ENCODE measurements around the gene CTU2.

The CTU2 gene

DNA sequence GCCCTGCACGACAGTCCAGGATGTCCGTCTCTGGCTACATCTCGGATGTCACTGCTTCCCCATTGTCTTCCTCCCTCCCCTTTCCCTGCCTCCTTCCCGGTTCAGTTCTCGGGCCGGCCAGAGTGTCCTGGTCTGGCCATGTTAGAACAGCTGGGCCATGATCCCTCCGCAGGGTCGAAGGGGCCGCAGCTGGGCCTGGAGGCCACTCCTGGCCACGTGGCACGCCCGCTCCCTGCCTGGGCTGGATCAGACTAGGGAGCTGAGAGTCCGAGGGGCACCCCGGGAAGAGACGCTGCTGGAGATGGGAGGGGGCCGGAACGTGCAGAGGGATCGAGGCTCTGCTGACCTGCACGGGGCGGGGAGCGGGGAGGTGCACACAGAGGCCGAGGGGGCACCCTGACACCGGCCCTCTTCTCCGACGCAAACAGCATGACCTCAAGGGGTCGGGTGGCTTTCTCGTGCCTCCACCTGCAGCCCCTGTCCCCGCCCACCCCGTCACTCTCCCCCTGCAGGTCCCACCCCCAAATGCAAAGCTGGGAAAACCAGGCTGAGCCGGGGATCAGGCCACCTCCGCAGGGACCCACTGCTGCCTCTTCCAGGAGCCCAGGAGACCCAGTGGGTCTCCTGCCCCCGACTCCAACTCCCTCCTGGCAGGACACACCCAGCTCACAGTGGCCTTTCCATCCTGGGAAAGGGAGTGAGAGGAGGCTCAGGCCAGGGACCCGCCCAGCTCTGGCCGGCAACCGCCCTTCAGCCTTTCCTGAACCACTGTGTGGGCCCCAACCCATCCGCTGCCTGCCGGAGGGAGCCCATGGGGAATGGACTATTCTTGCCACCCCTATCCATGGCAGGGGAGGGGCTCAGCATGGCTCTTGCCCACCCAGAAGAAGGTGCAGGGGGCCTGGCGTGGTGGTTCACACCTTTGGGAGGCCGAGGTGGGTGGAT, 38.5 kb downstream of the CTU2 start:
- DNase-seq, result no peak

DNA sequence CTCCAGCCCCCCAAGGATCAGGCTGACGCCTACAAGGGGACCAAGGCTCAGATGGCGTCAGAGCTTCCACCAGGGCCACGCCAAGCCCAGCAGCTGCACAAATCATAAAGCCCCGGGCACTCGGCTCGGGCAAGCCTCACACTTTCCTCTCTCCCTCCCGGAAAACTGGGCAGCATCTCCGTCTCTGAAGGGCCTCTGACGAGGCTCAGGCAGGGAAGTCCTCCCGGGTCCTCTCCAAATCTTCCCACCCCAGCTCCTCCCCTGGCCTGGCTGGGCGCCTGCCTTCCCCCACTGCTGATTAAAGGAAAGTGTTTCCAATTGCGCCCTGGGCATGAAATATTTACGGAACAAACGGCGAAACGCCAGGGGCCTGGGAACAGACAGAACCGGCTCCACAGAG, 40.2 kb downstream of the CTU2 start:
- DNase-seq, result no peak

DNA sequence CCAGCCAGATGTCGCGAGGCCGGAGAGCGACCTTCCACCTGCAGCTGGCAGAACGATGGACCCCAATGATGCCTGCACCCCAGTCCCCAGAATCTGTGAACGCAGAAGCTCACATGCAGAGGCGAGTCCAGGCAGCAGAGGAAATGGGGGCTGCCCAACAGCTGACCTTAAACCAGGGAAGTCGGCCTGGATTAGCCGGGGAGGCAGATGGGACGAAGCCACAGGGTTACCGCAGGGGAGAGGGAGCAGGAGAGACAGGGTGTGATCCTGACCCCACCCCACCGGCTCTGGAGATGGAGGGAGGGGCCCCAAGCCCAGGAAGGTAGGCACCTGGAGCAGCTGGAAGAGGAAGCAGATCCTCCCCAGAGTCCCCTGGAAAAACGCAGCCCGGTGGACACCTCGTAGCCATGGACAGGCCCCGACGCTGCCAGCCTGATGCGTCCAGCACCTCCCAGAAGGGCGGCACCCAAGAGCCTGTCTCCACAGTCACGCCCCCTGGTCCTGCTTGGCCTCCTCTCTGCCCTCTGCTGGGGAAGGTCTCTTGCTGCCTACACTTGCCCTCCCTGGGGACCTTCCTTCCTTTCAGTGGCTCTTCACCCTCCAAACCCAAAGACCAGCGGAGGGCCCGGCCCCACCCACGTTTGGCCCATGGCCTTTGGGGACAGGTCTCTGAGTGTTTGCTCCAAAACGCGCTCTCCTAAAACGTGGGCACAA, 41.4 kb downstream of the CTU2 start:
- peak; percentile 62 to 80 (median 75) for DNase-seq

DNA sequence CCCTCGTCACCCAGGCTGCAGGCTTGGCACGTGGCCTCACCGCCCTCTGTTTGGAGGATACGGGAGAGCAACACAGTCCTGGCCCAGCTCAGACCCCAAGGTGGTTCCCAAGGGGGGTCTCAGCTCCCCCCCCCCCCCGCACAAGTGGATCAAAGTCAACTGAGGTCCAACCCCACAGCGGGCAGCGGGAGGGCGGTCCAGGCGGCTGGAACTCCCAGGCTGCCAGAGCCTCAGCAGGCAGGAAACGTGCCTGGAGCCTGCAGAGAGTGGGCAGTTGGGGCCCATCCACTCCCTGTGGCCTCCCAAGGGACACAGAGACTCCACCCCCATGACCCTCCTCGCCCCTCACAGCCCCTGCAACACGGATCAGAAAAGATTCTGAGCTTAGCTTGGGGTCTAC, 42.1 kb downstream of the CTU2 start:
- no peak for DNase-seq

DNA sequence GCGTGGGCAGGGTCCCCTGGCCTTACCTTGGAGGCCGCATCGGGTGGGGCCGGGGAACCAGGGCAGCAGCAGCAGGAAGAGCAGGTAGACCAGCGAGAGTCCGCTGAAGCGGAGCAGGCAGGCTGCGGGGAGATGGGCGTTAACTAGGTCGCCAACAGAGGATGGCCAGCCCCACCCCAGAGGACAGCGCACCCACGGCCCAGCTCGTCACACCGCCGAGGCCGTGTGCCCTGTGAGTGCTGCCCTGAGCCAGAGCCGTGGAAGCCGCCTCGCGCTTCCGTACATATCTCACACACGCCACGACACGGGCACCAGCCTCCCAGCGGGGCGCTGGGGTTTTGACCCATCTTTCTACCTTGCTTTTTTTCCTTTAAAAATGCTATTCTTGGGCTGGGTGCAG, 43.1 kb downstream of the CTU2 start:
- no peak for DNase-seq

DNA sequence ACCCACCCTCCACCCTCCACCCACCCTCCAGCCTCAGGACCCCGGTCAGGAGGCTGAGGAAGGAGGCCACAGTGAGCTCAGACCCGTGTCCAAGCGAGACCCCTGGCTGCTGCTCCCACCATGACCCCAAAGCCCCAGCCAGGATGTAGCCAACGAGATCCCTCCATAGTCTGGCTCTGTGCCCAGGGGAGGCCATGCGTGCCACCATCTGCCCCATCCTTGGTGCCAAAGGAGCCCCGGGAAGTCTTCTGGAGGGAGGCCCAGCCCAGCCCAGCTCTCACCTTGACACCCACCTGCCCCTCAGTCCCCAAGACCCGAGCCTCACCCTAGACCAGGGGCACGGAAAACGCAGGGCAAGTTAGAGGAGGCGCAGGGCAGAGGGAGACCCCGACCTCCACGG, 44.6 kb downstream of the CTU2 start:
- DNase-seq, result no peak

DNA sequence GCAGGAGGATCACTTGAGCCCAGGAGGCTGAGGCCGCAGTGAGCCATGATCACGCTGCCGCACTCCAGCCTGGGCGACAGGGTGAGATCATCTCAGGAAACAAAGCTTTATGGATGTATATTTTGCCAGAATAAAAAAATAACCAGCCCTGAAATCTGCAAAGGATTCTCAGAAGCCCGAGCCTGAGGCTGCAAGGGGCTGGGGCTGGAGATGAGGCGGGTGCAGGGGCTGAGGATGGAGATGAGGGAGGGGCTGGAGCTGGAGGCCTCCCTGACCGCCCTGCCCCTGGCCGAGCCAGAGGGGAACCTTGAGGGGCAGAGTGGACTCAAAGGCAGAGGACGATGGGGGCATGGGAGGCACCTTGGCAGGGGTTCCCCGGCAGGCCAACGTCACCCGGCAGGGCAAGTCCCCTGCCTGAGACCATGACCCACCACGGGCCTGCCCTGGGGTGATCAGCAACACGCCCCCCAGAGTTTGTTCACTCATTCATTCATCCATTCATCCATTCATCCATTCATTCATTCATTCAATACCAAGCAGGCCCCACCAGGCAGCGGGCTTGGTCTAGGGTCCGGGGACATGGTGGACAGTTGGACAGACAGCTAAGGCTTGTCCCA, 46.2 kb downstream of the CTU2 start:
- no peak for DNase-seq

DNA sequence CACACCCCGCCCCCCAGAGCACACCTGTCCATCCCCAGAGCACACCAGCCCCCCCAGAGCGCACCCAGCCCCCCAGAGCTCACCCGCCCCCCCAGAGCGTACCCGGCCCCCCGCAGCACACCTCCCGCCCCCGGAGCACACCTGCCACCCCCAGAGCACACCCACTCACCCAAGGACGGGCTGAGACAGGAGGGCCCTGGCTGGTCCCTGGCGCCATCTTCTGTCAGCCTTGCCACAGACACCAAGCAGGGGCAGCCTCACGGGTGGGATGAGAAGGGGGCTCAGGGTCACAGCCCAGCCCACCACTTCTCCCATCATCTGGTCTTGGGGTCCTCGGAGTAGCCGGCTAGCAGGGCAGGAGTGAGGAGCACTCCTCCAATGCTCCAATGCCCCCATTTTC, 46.9 kb downstream of the CTU2 start:
- no peak for DNase-seq

DNA sequence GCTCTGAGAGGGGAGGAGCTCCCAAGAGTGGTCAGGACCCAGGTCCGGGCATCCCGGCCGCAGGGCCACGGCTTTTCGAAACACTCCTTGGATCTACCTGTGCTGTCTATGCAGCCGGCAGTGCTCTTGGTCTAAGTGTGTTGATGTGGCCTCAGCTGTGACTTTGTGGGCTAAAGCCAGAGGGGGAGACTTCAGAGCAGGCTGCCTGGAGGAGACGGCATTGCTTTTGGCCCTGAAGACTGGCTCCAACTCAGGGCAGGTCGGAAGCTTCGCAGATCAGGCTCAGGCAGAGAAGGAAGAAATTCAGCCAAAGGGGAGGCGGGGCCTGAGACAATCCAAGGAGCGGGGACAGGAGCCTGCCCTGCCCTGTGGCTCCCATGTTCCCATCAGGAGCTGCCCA, 47.3 kb downstream of the CTU2 start:
- no peak for DNase-seq

DNA sequence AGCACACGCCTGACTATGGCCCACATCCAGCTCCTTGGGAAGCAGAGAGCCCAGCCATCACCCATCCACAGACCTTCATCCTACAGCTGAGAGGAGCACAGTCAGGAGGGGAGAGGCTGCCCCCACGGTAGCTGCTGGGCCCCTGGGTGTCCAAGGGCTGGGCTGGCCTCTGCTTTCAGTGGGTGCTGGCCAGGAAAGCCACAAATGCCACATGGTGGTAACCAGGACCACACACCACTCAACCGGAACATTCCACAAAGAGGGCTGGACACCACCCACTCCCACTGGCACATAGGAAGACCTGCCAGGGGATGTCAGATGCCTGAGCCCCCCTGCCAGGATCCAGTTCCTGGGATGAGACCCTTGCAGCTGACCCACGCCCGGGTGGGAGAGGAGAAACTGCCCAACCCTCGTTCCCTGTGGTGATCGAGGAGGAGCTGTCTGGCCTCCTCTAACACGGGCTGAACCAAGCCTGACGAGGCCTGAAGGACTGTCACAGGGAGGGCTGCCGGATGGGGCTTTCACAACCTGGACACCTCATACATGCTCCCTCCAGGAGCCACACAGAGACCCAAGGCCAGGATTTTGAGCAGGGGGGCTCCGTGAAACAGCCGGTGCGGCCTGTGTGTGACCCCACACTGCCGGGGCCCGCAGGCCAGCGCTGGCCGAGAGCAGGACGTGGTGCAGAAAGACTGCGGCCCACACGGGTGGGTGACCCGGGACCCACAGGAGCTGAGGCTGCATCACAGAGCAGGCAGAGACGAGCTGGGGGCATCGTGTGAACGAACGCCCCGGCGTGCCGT, 48.0 kb downstream of the CTU2 start:
- no peak for DNase-seq

DNA sequence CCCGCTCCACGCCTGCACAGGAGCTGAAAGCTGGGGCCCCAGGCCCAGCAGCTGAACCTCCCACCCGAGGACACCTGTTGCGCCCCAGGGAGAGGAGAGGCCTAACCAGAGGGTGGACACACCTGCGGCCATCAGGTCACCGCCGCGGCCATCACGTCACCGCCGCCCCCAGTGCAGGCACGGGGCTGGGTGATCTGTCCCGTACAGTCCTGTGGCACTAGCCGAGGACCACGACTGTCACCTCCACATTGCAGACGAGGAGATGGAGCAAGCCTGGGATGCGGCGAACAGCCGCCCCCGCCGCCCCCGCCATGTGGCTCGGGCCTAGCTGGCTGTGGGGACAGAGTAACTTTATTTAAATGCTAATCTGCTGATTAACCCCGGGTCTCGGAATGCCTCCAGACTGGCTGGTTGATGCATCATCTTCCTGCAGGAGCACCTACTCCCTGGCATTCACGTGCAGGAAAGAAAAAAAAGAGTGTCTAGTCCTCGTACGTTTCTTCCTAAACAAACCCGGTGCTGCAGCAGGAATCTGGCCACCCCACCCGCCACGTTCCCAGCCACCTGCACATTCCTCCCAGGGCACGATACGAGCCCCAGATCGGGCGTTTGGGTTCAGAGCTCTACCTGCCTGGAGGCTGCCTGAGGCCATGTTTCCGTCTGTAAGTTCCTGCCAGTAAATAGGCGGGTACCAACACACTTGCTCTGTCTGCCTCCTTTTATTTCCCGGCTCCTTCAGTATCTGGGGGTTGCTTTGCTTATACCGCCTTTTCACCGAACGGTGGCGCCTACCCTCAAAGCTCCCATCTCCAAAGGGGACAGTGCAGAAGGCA, 48.8 kb downstream of the CTU2 start:
- peak in 2 of 4 experiments; percentile 34 to 47 for DNase-seq

DNA sequence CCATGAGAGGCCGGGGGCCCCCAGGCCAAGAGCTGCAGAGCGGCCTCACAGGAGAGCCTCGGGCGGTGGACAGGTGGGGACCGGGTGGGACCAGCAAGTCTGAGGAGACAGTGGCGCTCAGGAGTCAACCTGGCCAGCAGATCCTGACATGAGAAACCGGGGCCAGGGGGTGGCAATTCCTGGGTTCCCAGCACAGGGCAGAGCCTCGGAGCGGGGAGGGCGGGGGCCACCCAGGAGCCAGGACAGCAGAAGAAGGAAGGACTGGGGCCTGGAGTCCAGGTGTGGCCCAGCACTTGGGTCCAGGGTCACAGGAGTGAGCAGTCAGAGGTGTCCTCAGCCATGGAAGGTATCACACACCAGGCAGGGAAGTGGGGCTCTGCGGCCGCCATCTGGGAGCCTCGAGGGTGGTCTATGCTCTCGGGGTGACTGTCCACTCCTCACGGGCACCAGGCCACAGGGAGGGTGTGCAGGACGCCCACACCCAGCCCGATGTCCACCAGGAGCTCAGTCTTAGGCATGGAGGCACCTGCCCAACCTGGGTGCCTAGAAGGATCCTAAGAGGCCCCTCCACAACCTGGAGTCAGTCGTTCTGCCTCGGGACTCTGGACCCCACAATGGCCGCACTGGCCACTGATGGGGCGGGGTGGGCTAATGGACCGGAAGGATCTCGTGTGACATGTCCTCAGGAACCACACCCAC, 49.6 kb downstream of the CTU2 start:
- DNase-seq, result no peak

DNA sequence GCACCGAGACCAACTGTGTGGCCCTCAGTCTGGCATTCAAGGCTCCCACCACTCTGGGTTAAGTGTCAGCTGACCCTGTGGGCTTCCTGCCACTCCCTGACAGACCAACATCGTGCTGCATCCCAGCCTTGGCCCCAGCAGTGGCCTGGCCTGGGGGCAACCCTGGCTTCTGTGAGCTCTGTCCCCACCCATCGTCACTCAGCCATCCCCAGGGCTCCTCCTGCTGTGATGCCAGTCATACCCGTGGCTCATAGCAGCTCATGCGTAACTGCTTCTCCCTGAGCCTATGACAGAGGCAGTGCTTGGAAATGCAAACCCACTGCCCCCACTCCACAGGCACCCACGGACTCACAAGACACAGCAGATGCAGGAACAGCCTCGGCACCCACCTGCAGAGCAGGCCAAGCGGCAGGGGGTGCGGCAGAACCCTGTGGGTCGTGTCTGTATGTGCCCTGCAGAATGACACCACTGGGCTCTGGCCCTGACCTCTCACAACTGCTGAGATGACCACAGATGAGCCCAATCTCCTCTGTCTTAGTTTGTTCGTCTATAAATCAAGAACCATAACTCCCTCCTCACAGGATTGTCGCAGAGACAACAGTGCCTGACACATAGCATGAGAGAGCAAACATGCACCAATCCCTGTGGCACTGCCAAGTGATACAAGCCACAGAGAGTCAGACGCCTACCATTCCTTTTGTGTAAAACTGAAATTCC, 52.1 kb downstream of the CTU2 start:
- DNase-seq, result peak in 2 of 4 experiments; percentile 16 to 22

DNA sequence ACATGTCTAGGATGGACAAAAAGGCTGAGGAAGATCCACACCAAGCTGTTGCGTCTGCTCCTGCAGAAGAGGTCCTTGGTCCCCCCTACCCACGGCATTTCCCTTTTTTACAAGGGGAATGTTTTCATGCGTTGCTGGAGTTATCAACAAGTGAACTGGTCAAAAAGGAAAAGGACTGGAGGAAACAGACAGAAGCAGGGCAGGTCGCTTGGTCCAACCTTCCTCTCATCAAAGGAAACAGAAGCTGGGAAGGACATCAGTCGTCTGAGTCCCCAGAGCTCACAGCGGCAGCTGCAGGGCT, 52.6 kb downstream of the CTU2 start:
- no peak for DNase-seq

DNA sequence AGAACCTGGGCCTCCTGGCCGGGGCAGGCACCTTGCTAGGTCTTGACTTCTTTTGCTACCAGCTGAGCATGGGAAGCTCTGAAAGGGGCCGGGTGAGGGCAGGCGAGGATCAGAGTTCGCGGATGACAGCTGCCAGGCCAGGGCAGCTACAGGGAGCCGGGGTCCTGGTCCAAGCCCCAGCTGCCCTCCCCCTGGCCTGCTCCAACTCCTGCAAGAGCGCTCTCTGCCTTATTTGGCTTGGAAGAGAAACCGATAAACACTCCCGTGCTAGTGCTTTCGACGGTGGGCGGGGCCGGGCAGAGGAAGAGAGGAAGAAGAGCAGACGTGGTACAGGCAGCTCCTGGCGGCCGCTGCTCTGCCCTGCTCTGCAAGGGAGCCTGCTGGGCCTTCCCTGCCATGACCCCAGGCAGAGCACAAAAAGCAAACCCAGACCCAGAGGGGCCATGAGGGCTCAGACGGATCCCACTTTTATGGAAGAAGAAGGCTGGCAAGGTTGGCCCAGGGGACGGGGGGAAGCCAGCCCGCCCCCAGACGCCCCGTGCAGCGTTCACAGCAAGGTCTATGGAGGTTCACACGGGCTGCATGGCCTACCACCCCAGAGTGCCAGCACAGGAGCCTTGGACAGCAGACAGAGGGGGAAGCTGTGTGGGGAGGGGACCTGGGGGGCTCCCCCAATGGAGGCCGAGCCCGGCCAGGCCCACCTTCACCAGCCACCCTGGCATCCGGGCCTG, 53.1 kb downstream of the CTU2 start:
- peak in 1 of 4 experiments; percentile 51 for DNase-seq

DNA sequence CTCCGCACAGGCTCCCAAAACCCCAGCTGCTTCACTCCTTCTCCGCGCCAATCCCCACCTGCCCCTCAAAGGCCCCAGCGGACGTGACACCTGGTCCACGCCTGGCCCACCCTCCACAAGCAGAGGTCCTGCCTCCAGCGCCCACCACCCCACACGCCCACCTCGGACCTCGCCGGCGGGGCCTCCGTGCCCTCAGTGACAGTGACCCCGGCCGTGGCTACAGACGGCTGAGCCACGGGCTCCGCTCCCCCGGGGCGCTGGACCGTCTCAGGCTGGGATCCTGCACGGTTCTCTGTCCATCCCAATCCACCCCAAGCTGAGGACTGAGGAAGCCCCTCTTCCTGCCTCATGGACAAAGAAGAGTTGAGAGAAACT, 53.7 kb downstream of the CTU2 start:
- no peak for DNase-seq

DNA sequence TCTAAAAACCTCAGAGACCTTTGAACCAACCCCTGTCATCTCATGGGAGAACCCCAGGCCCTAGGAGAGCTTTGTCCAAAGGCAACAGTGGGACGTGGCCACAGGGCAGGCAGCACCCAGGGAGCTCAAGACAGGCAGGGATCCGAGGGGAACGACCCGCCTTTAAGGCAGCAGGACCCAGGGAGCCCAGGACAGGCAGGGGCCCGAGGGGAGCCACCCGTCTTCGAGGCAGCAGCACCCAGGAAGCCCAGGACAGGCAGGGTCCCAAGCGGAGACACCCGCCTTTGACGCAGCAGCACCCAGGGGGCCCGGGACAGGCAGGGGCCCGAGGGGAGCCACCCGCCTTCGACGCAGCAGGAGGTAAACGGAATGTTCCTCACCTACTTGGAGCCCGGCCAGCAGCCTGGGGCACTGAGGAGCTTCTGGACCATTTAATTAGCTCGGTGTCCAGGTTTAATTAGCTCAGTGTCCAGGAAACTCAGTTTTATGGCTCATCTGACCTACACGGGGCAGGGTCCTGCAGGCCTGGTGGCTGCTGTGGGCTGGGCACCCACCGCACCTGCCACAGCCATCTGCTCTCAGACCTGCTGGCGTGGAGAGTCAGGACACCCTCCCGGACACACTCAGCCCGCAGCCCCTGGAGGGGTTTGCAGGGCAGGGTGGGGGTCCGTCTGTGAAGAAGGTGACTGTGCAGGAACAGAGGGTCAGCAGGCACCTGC, 54.3 kb downstream of the CTU2 start:
- no peak for DNase-seq

DNA sequence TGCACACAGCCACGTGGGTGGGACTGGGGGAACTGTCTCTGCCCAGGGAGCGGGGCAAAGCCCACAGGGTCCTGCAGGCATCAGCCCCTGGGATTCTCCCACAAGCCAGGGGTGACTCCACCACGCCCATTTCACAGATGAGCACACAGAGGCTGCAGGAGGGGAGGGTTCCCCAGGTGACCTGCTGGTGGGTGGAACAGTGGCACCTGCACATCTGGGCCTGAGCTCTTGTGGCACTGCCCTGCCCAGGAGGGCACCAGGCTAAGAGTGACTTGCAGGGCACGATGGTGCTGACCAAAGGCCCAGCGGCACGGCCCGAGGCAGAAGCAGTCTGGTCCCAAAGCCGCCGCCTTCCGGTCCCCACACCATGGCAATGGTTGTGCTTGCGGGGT, 54.8 kb downstream of the CTU2 start:
- DNase-seq, result no peak

DNA sequence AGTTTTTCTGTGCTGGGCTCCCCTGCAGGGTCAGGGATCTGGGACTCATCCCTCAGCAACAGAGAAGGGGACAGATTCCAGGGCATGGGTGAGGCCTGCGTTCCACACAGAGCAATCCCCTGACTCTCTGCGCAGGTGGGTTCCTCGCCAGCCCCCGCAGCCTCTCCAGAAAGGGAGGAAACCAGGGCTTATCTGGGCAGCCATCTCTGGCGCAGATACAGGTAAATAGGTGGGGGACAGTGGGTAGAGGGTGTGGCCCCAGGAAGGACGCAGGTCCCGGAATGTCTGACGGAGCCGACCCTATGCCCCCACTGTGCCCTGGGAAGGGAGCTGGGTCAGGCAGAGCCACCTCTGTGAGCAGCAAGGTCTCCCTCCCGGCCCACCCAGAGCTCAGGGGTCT, 55.5 kb downstream of the CTU2 start:
- no peak for DNase-seq
